H7 (cell line): ENCODE results near the gene CATSPERZ. TPM values are rescaled to one million over a fixed set of nuclear protein-coding genes. Genes with fewer than 3 reads are reported as not detected.
A peak's percentile ranks its signal among the peaks of the same experiment; 100 is the strongest.

ENCODE experiments used
- DNase-seq: peaks from one replicate; pipeline ENCODE4 v3.0.0; 2012
- H3K27me3 ChIP-seq: 2 replicates; pipeline ENCODE4 v1.6.0; 2011; ENCODE audit warnings: mild to moderate bottlenecking, low read length; ENCODE audit not compliant: control insufficient read depth, insufficient read depth
- H3K36me3 ChIP-seq: replicated peaks from 2 replicates; pipeline ENCODE4 v1.5.1; 2011; ENCODE audit warnings: low read length; ENCODE audit not compliant: control insufficient read depth, insufficient read depth
- H3K4me3 ChIP-seq: 2 replicates; pipeline ENCODE4 v1.5.1; 2011; ENCODE audit warnings: low read depth, mild to moderate bottlenecking, control low read depth, low read length, moderate library complexity; ENCODE audit not compliant: insufficient read depth
- total RNA-seq: library from RNA; depleted of rRNA; stranded (reverse); fragments of >200 nt; shearing (Covaris generic); gene quantifications from 2 replicates; pipeline ENCODE4 v1.2.3, GENCODE V29; 2014

Gene CATSPERZ
- total RNA-seq, 1 experiment from 2014 or later, result 0.38 TPM

DNA sequence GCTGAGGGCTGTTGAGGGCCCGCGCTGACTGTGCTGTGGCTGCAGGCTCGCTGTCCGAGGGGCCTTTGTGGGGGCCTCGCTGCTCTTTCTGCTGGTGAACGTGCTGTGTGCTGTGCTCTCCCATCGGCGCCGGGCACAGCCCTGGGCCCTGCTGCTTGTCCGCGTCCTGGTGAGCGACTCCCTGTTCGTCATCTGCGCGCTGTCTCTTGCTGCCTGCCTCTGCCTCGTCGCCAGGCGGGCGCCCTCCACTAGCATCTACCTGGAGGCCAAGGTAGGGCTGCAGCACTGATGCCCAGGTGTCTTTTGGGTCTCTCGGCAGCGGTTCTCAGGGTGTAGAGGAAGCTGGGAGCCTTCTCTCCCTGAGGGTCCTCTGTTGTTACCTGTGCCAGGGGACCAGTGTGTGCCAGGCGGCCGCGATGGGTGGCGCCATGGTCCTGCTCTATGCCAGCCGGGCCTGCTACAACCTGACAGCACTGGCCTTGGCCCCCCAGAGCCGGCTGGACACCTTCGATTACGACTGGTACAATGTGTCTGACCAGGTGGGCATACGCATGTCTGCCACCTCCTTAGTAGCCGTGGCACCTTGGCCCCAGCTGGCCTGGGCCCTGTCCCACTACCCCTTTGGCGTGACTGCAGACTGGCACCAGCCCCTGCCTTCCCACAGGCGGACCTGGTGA lies 12.3 kb upstream of the CATSPERZ start:
- DNase-seq, result no peak
- H3K4me3 ChIP-seq, result no peak overlapping the region
- H3K36me3 ChIP-seq, result no peaks in the 10 kb centered on the region
- peaks cover 33% of the 10 kb centered on the region for H3K27me3 ChIP-seq

DNA sequence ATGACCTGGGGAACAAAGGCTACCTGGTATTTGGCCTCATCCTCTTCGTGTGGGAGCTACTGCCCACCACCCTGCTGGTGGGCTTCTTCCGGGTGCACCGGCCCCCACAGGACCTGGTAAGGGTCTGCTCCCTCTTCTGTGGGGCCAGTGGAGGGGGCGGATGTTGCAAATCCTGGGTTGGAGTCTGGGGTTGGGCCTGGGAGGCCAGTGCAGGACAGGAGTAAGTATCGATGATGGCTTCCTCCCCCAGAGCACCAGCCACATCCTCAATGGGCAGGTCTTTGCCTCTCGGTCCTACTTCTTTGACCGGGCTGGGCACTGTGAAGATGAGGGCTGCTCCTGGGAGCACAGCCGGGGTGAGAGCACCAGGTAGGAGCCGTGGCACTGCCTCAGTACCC lies 11.8 kb upstream of the CATSPERZ start:
- Histone ChIP-seq H3K4me3 (no peak overlapping the region), H3K27me3 (peaks cover 38% of the 10 kb centered on the region), H3K36me3 (no peaks in the 10 kb centered on the region)
- no peak for DNase-seq

GRCh38 chr11:64289002-64289564 lies 11.1 kb upstream of the CATSPERZ start:
- no peaks in the 10 kb centered on the region for H3K36me3 ChIP-seq
- no peak for DNase-seq
- H3K27me3 ChIP-seq, result peaks cover 45% of the 10 kb centered on the region
- H3K4me3 ChIP-seq, result no peak overlapping the region

DNA sequence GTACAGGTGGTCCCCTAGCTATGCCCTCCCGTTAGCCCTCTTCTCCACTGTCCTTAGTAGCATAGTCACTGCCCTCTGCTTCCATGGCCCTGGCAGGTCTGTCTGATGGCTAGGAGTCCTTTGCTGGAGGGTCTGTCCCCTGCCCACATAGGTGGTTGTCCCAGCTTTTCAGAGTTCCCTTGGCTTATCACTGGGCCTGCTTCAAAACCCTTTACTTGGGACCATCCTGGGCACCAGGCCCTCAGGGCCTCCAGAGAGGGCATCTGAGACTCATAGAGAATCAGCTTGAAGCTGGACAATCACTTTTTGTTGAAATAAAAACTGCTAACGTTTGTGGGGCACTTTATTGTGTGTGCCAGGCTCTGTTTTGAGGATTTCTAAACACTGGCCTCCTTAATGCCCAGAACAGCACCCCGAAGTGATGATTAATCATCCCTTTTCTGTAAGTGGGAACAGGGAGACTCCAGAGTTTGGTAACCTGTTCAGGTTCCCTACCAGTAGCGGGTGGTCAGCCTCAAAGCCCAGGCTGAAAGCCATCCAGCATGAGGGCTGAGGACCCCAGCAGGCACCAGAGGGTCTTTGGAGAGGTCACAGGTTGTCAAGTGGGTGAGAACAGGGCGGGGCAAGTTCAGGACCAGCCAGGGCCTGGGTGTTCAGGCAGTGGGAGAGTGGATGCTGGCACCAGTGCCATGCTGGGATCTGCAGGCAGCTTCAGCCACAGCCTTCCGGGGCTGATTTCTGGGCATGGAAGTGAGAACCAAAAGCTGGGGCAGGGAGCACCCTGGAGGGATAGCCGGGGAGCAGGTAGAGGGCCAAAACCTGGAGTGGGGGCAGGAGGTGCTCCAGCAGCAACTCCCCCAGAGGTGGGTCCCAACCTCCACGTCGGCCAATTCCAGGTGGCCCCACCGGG lies 9.6 kb upstream of the CATSPERZ start:
- no peak for DNase-seq
- Histone ChIP-seq H3K36me3 (no peaks in the 10 kb centered on the region), H3K27me3 (peaks cover 61% of the 10 kb centered on the region), H3K4me3 (peak overlapping the region; percentile 28; the same call in 1 of the 2 replicates)

GRCh38 chr11:64291262-64291751 lies 8.9 kb upstream of the CATSPERZ start, which contains the start of gene KCNK4:
Gene KCNK4 (plus strand): TSS chr11:64291302. CDS start chr11:64293019, 1,717 bp downstream.
- Histone ChIP-seq H3K27me3 (peaks cover 68% of the 10 kb centered on the region), H3K36me3 (no peaks in the 10 kb centered on the region), H3K4me3 (peak within 1 kb of the TSS; percentile 30)
- DNase-seq, result peak; percentile 86

- peak; percentile 66 for DNase-seq
- H3K36me3 ChIP-seq, result no peaks in the 10 kb centered on the region
- peak overlapping the region; percentile 30; the same call in 1 of the 2 replicates for H3K4me3 ChIP-seq
- peaks cover 74% of the 10 kb centered on the region for H3K27me3 ChIP-seq
Observed at GRCh38 chr11:64291752-64292459, 8.3 kb upstream of the CATSPERZ start.

- peaks cover 81% of the 10 kb centered on the region for H3K27me3 ChIP-seq
- no peaks in the 10 kb centered on the region for H3K36me3 ChIP-seq
- DNase-seq, result peak; percentile 83
- peak overlapping the region; percentile 30; the same call in 1 of the 2 replicates for H3K4me3 ChIP-seq
Observed at GRCh38 chr11:64292460-64293254, 7.5 kb upstream of the CATSPERZ start.

GRCh38 chr11:64294774-64295173 lies 5.4 kb upstream of the CATSPERZ start:
- Histone ChIP-seq H3K27me3 (peaks cover 99% of the 10 kb centered on the region), H3K4me3 (no peak overlapping the region), H3K36me3 (no peaks in the 10 kb centered on the region)
- DNase-seq, result no peak

GRCh38 chr11:64295760-64296159 lies 4.4 kb upstream of the CATSPERZ start:
- peaks cover 99% of the 10 kb centered on the region for H3K27me3 ChIP-seq

DNA sequence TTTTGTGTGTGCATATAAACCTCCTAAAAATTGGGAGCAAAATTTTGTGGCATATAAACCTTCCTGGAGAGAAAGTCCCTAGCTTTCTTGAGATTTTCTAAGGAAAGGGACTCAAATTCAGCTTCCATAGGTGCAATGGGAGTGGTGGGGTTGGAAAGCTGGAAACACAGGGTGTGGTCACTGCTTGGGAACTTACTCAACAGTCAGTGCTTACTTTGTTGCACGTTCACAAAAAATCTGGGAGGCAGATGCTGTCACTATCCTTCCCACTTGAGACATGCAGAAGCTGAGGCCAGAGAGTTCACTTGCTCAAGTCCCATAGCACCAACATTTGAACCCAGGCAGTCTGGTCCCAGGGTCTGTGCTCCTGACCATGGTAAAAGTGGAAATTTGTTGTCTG lies 3.9 kb upstream of the CATSPERZ start:
- Histone ChIP-seq H3K27me3 (peaks cover 96% of the 10 kb centered on the region), H3K4me3 (no peak overlapping the region), H3K36me3 (no peaks in the 10 kb centered on the region)
- no peak for DNase-seq

More at GRCh38 chr11:64295760-64296159, 4.4 kb upstream of the CATSPERZ start:
- H3K36me3 ChIP-seq, result no peaks in the 10 kb centered on the region
- H3K4me3 ChIP-seq, result no peak overlapping the region
- DNase-seq, result no peak

DNA sequence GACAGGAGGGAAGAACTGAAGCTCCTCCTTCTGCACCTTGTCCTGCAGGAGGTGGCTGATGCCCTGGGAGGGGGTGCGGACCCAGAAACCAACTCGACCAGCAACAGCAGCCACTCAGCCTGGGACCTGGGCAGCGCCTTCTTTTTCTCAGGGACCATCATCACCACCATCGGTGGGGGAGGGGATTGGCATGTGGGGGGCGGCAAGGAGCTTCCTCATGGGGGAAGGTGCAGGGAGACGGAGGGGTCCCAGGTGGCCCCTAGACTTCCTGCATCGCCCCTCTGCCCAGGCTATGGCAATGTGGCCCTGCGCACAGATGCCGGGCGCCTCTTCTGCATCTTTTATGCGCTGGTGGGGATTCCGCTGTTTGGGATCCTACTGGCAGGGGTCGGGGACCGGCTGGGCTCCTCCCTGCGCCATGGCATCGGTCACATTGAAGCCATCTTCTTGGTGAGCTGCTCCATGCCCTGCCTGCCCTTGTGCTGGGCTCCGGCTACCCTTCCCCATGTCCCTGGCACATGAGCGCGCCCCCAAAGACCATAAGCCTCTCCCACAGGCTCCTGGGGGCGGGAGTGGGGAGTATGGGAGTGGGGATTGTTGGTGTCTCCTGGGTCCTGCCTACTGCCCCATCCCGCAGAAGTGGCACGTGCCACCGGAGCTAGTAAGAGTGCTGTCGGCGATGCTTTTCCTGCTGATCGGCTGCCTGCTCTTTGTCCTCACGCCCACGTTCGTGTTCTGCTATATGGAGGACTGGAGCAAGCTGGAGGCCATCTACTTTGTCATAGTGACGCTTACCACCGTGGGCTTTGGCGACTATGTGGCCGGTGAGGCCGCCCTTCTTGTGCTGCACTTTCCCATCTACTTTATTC lies 3.1 kb upstream of the CATSPERZ start:
- Histone ChIP-seq H3K4me3 (no peak overlapping the region; the same call in 1 of the 2 replicates), H3K36me3 (no peaks in the 10 kb centered on the region), H3K27me3 (peaks cover 90% of the 10 kb centered on the region)
- DNase-seq, result peak; percentile 78

- no peak overlapping the region for H3K4me3 ChIP-seq
- H3K27me3 ChIP-seq, result peaks cover 82% of the 10 kb centered on the region
- no peaks in the 10 kb centered on the region for H3K36me3 ChIP-seq
- DNase-seq, result peak; percentile 61
Observed at GRCh38 chr11:64297699-64298358, 2.3 kb upstream of the CATSPERZ start.
